H1 (cell line): Measurements from ENCODE around the gene SEMA5B. TPM values are rescaled to one million over a fixed set of nuclear protein-coding genes. Genes with fewer than 3 reads are reported as not detected.

Experiments
- CTCF ChIA-PET: fragments of 300-600 bp; sonication (Branson Sonifier 250); formaldehyde crosslinking; loops from one replicate; lab custom pipeline; 2021; ENCODE audit not compliant: partially characterized antibody; lab: Charles Lee
- POLR2A ChIA-PET: fragments of 300-600 bp; sonication (Branson Sonifier 250); formaldehyde crosslinking; loops from one replicate; lab custom pipeline; 2021; ENCODE audit warnings: inconsistent platforms; ENCODE audit not compliant: partially characterized antibody; lab: Charles Lee
- DNase-seq, 2 experiments: peaks; one replicate each; pipeline versions ENCODE4 v3.0.0 to v3.0.0-alpha.2; 2010 to 2022; ENCODE audit warnings: low spot score in 2 of 2, low read depth in 1 of 2, mixed read lengths in 1 of 2
- FAIRE-seq: peaks from 2 replicates; lab custom pipeline; 2011; peaks lifted over from hg19 to GRCh38; lab: Jason Lieb, UNC
- H2AFZ ChIP-seq: 2 replicates; pipeline ENCODE4 v1.8.1; 2012; ENCODE audit warnings: low read length, inconsistent platforms
- H2AK5ac ChIP-seq: 2 replicates; pipeline ENCODE4 v1.6.1; 2013; ENCODE audit warnings: low read depth, low read length
- H2BK120ac ChIP-seq: replicated peaks from 2 replicates; pipeline ENCODE3; 2013; ENCODE audit warnings: low read depth, low read length, inconsistent platforms
- H2BK12ac ChIP-seq: 2 replicates; pipeline ENCODE4 v1.6.1; 2013; ENCODE audit warnings: low read depth, low read length
- H2BK15ac ChIP-seq: 2 replicates; pipeline ENCODE4 v1.6.1; 2013; ENCODE audit warnings: low read length
- H2BK20ac ChIP-seq: 2 replicates; pipeline ENCODE4 v1.6.1; 2013; ENCODE audit warnings: low read length
- H2BK5ac ChIP-seq: 2 replicates; pipeline ENCODE4 v1.6.1; 2013; ENCODE audit warnings: low read depth, low read length
- H3K14ac ChIP-seq: 2 replicates; pipeline ENCODE4 v1.6.1; 2013; ENCODE audit warnings: inconsistent platforms; ENCODE audit not compliant: insufficient read length
- H3K18ac ChIP-seq: 2 replicates; pipeline ENCODE4 v1.6.1; 2013; ENCODE audit warnings: low read length; ENCODE audit errors: extremely low read depth
- H3K23ac ChIP-seq: 2 replicates; pipeline ENCODE4 v1.6.1; 2013; ENCODE audit warnings: inconsistent platforms; ENCODE audit not compliant: insufficient read length
- H3K23me2 ChIP-seq: 2 replicates; pipeline ENCODE4 v1.6.1; 2013; ENCODE audit warnings: low read depth, low read length
- H3K27ac ChIP-seq: 2 replicates; pipeline ENCODE4 v1.6.1; 2011; ENCODE audit warnings: low read depth, low read length, inconsistent platforms
- H3K27me3 ChIP-seq, 4 experiments: replicated peaks in 1 of 4; 1 replicate in 1 of 4; 2 replicates in 3 of 4; pipeline versions ENCODE4 v1.6.1 to v1.8.1; 2011 to 2013; ENCODE audit warnings: low read length in 3 of 4, mild to moderate bottlenecking in 3 of 4, inconsistent platforms in 2 of 4, mixed read lengths in 2 of 4, moderate library complexity in 1 of 4; ENCODE audit not compliant: control insufficient read depth in 3 of 4, insufficient read depth in 3 of 4; ENCODE audit errors: extremely low read depth in 1 of 4
- H3K36me3 ChIP-seq, 4 experiments: 2 replicates each; pipeline versions ENCODE4 v1.6.1 to v1.8.1; 2011 to 2013; ENCODE audit warnings: mild to moderate bottlenecking in 4 of 4, low read length in 3 of 4, moderate library complexity in 2 of 4, control low read depth in 1 of 4, inconsistent platforms in 1 of 4; ENCODE audit not compliant: insufficient read depth in 4 of 4, control insufficient read depth in 2 of 4
- H3K4ac ChIP-seq: replicated peaks from 2 replicates; pipeline ENCODE3; 2013; ENCODE audit warnings: low read length, low read depth, mixed read lengths, inconsistent platforms; ENCODE audit not compliant: insufficient read length
- H3K4me1 ChIP-seq, 4 experiments: replicated peaks in 1 of 4; 1 replicate in 1 of 4; 2 replicates in 3 of 4; pipeline versions ENCODE4 v1.6.1 to v1.8.1; 2011 to 2013; ENCODE audit warnings: low read length in 3 of 4, inconsistent platforms in 2 of 4, mixed read lengths in 1 of 4; ENCODE audit not compliant: insufficient read depth in 4 of 4, control insufficient read depth in 3 of 4
- H3K4me2 ChIP-seq, 2 experiments: 2 replicates each; pipeline versions ENCODE4 v1.6.1 to v1.8.1; 2011 to 2013; ENCODE audit warnings: low read depth in 2 of 2, low read length in 2 of 2, control low read depth in 1 of 2, inconsistent platforms in 1 of 2, mild to moderate bottlenecking in 1 of 2; ENCODE audit not compliant: insufficient read depth in 1 of 2
- H3K4me3 ChIP-seq, 4 experiments: fragments of 200-600, 300-600 bp in 1 of 4; sonication (generic), shearing (Covaris generic), sonication (Bioruptor Twin) in 1 of 4; 2 replicates each; pipeline versions ENCODE4 v1.5.1 to v1.8.1; 2011 to 2016; ENCODE audit warnings: low read length in 4 of 4, low read depth in 3 of 4, control low read depth in 2 of 4, inconsistent platforms in 2 of 4, mild to moderate bottlenecking in 2 of 4, mixed read lengths in 1 of 4, moderate library complexity in 1 of 4; ENCODE audit not compliant: insufficient read depth in 2 of 4; ENCODE audit errors: extremely low read depth in 1 of 4
- H3K56ac ChIP-seq: replicated peaks from 2 replicates; pipeline ENCODE3; 2013; ENCODE audit warnings: low read depth, mild to moderate bottlenecking, mixed read lengths, low read length, inconsistent platforms; ENCODE audit not compliant: insufficient read length
- H3K79me1 ChIP-seq: 2 replicates; pipeline ENCODE4 v1.6.1; 2013; ENCODE audit warnings: low read depth, low read length, control low read depth
- H3K79me2 ChIP-seq, 2 experiments: 2 replicates each; pipeline versions ENCODE4 v1.6.1 to v1.8.1; 2012 to 2013; ENCODE audit warnings: low read length in 2 of 2, mild to moderate bottlenecking in 2 of 2, inconsistent platforms in 1 of 2; ENCODE audit not compliant: insufficient read depth in 2 of 2, control insufficient read depth in 1 of 2
- H3K9ac ChIP-seq, 4 experiments: replicated peaks in 1 of 4; 1 replicate in 1 of 4; 2 replicates in 3 of 4; pipeline versions ENCODE4 v1.6.1 to v1.8.1; 2011 to 2013; ENCODE audit warnings: low read depth in 3 of 4, low read length in 3 of 4, control low read depth in 2 of 4, mild to moderate bottlenecking in 2 of 4, moderate library complexity in 2 of 4, inconsistent platforms in 1 of 4; ENCODE audit errors: extremely low read depth in 1 of 4
- H3K9me3 ChIP-seq, 2 experiments: 2 replicates each; pipeline versions ENCODE4 v1.6.1 to v1.8.1; 2012 to 2013; ENCODE audit warnings: mild to moderate bottlenecking in 2 of 2, moderate library complexity in 2 of 2, control low read depth in 1 of 2, inconsistent platforms in 1 of 2, low read depth in 1 of 2, low read length in 1 of 2, mixed read lengths in 1 of 2; ENCODE audit not compliant: insufficient read depth in 2 of 2
- H4K20me1 ChIP-seq, 2 experiments: replicated peaks in 1 of 2; 2 replicates each; pipeline versions ENCODE3 to v1.8.1; 2011 to 2013; ENCODE audit warnings: inconsistent platforms in 2 of 2, low read length in 2 of 2, mild to moderate bottlenecking in 1 of 2; ENCODE audit not compliant: insufficient read depth in 2 of 2, control insufficient read depth in 1 of 2
- H4K5ac ChIP-seq: 2 replicates; pipeline ENCODE4 v1.6.1; 2013; ENCODE audit warnings: low read length, low read depth, mixed read lengths, inconsistent platforms; ENCODE audit not compliant: insufficient read length
- H4K8ac ChIP-seq: 2 replicates; pipeline ENCODE4 v1.8.0; 2013; ENCODE audit warnings: mild to moderate bottlenecking, moderate library complexity, low read length, inconsistent platforms; ENCODE audit not compliant: insufficient read depth; ENCODE audit errors: extremely low read depth
- H4K91ac ChIP-seq: replicated peaks from 2 replicates; pipeline ENCODE3; 2013; ENCODE audit warnings: low read length, mixed read lengths, inconsistent platforms; ENCODE audit not compliant: insufficient read length
- KDM1A ChIP-seq: fragments of 200-600, 300-600 bp; sonication (generic); IDR thresholded peaks from 2 replicates; pipeline ENCODE4 v1.7.1; 2016; ENCODE audit warnings: mild to moderate bottlenecking, low read length, borderline replicate concordance
- PHF8 ChIP-seq: fragments of 200-600 bp; sonication (generic); conservative IDR thresholded peaks from 2 replicates; pipeline ENCODE4 v1.7.1; 2012; ENCODE audit warnings: low read depth, mild to moderate bottlenecking, inconsistent platforms, low read length, moderate library complexity
- WGBS, 2 experiments: shearing (Covaris generic) in 1 of 2; methylation state at CpG; one replicate each; pipeline versions ENCODE4 v1.1.6 to v1.1.7; 2013 to 2015; ENCODE audit warnings: low lambda C conversion rate in 2 of 2, mixed read lengths in 2 of 2, inconsistent platforms in 1 of 2, low coverage in 1 of 2, missing lambda C conversion rate in 1 of 2; ENCODE audit not compliant: insufficient replicate concordance in 2 of 2, insufficient coverage in 1 of 2, insufficient read length in 1 of 2; ENCODE audit errors: extremely low coverage in 1 of 2, missing lambda C conversion rate in 1 of 2; 5-methylcytosine and 5-hydroxymethylcytosine counted together
- polyA plus RNA-seq, 7 experiments: library from polyadenylated mRNA; depleted of rRNA in 3 of 7; stranded (reverse) in 5 of 7; unstranded in 2 of 7; fragments of >200 nt in 5 of 7; fragments of 200-250 nt in 2 of 7; gene quantifications; 1 replicate in 5 of 7; 2 replicates in 1 of 7; 4 replicates in 1 of 7; pipeline versions ENCODE4 v1.2.1 to v1.2.3, GENCODE V29; 2011 to 2013; ENCODE audit warnings: missing spikeins in 2 of 7, mixed read lengths in 2 of 7
- total RNA-seq: library from RNA; stranded (reverse); fragmentation: NEBNext Ultra II Directional; extraction: Animal tissue kit (Norgen Biotek cat#: 25700); gene quantifications from 2 replicates; pipeline ENCODE4 v1.2.1, GENCODE V29; 2021

SEMA5B gene
- total and polyA plus RNA-seq, 2 of the 8 experiments (the other 6 are each of a cell fraction or from before 2014, with no cell fraction given): 13.1 to 22.4 TPM

- no peak for FAIRE-seq
- DNase-seq: no peak
- peak; percentile 87; the same call in 1 of the 2 replicates for TF ChIP-seq KDM1A
- TF ChIP-seq PHF8: no peak
- TF ChIP-seq, all 59 proteins: peak for 1
Measured at GRCh38 chr3:123076112-123076495, 48.5 kb upstream of the SEMA5B start.

More at GRCh38 chr3:123076112-123076495, 48.5 kb upstream of the SEMA5B start:
- Histone ChIP-seq H3K23ac (no peak overlapping the region), H3K14ac (no peak overlapping the region), H3K4me2 (no peak overlapping the region), H4K8ac (no peak overlapping the region), H3K4ac (no peak overlapping the region), H2BK12ac (0 out of 2 replicates have a peak overlapping the region, but pooled peaks have one; percentile 4), H2BK120ac (no peak overlapping the region), H2BK15ac (no peak overlapping the region), H3K36me3 (no peaks in the 10 kb centered on the region), H3K4me1 (peaks cover 0 to 4% (median 1%) of the 10 kb centered on the region in 4 experiments; a peak in 3 of 7 replicates), H4K5ac (no peak overlapping the region), H2AFZ (no peak overlapping the region), H4K91ac (no peak overlapping the region), H4K20me1 (peaks cover 20 to 21% of the 10 kb centered on the region in 2 experiments), H3K4me3 (no peak overlapping the region), H3K18ac (no peak overlapping the region), H3K27me3 (no peaks in the 10 kb centered on the region), H3K9ac (no peak overlapping the region), H2BK5ac (no peak overlapping the region), H2BK20ac (no peak overlapping the region), H3K23me2 (no peaks in the 10 kb centered on the region; the same call in 1 of the 2 replicates), H2AK5ac (no peak overlapping the region), H3K27ac (no peak overlapping the region), H3K79me2 (peaks cover 13 to 86% of the 10 kb centered on the region in 2 experiments), H3K9me3 (no peaks in the 10 kb centered on the region), H3K56ac (no peak overlapping the region), H3K79me1 (peaks cover 11% of the 10 kb centered on the region)
- 90% methylated on average over 4 of the region's 4 CpGs; no CpG with 5 or more reads in 1 of the 2 experiments for WGBS, 2 experiments
- ChIA-PET CTCF (interaction anchor here (1.0 to 1.3 kb wide), 4 partner anchors 10 to 68 kb away, joined by 3 to 5 read pairs (median 4); no protein-coding TSS in a partner anchor), POLR2A (interaction anchor here (1.4 kb wide), 1 partner anchor 8 kb away, joined by 4 read pairs; no protein-coding TSS in a partner anchor)
